ENCODE results near the gene SDF2L1.

SDF2L1 gene

GRCh38 chr22:21622011-21622918, 19.8 kb upstream of the SDF2L1 start:
- no peak for DNase-seq

- DNase-seq = no peak
Measured at GRCh38 chr22:21622919-21623647, 19.0 kb upstream of the SDF2L1 start.

- no peak for DNase-seq
Measured at GRCh38 chr22:21623648-21623970, 18.5 kb upstream of the SDF2L1 start.

GRCh38 chr22:21624120-21624879, 17.8 kb upstream of the SDF2L1 start:
- DNase-seq = peak; percentile 6 to 50

- no peak for DNase-seq
Measured at GRCh38 chr22:21624880-21625791, 17.0 kb upstream of the SDF2L1 start.

- no peak for DNase-seq
Measured at GRCh38 chr22:21626073-21626734, 15.9 kb upstream of the SDF2L1 start.

GRCh38 chr22:21626735-21627469, 15.2 kb upstream of the SDF2L1 start:
- no peak for DNase-seq

GRCh38 chr22:21628386-21629254, 13.5 kb upstream of the SDF2L1 start:
- no peak for DNase-seq

- peak; percentile 93 to 95 for DNase-seq
Measured at GRCh38 chr22:21629255-21630149, 12.6 kb upstream of the SDF2L1 start, which contains the start of gene YDJC. TSS of gene YDJC (minus strand) at chr22:21630022. CDS start at chr22:21630014, 8 bp downstream.

GRCh38 chr22:21631025-21631424, 11.1 kb upstream of the SDF2L1 start:
- no peak for DNase-seq

- peak; percentile 64 to 85 for DNase-seq
Measured at GRCh38 chr22:21632237-21632895, 9.7 kb upstream of the SDF2L1 start, which contains the start of gene CCDC116. TSS of gene CCDC116 (plus strand) at chr22:21632760. CDS start at chr22:21633182, 422 bp downstream.

GRCh38 chr22:21632931-21633330, 9.2 kb upstream of the SDF2L1 start:
- no peak for DNase-seq

GRCh38 chr22:21633481-21633880, 8.6 kb upstream of the SDF2L1 start:
- no peak for DNase-seq

GRCh38 chr22:21634081-21634480, 8.0 kb upstream of the SDF2L1 start:
- DNase-seq = no peak

GRCh38 chr22:21634844-21635243, 7.3 kb upstream of the SDF2L1 start:
- no peak for DNase-seq

- no peak for DNase-seq
Measured at GRCh38 chr22:21635771-21636510, 6.2 kb upstream of the SDF2L1 start.

- DNase-seq = no peak
Measured at GRCh38 chr22:21636629-21637218, 5.4 kb upstream of the SDF2L1 start.

All from CD4-positive, alpha-beta T cell treated with Interferon alpha-2 for 1 hour (primary cell).